Ishikawa (cell line): Measurements from ENCODE around the gene ARF6.

Source experiments
- CEBPB ChIP-seq: IDR thresholded peaks from 2 replicates; pipeline ENCODE4 v1.6.1; 2012
- CREB1 ChIP-seq: IDR thresholded peaks from 2 replicates; pipeline ENCODE4 v1.6.1; 2012; ENCODE audit warnings: low read depth
- EGR1 ChIP-seq: IDR thresholded peaks from 2 replicates; pipeline ENCODE4 v1.6.1; 2012
- EP300 ChIP-seq: IDR thresholded peaks from 2 replicates; pipeline ENCODE4 v1.6.1; 2012; ENCODE audit warnings: borderline replicate concordance
- FOXM1 ChIP-seq: IDR thresholded peaks from 2 replicates; pipeline ENCODE4 v1.6.1; 2012; ENCODE audit warnings: low read depth, borderline replicate concordance
- NFIC ChIP-seq: IDR thresholded peaks from 2 replicates; pipeline ENCODE4 v1.6.1; 2012
- RAD21 ChIP-seq: IDR thresholded peaks from 2 replicates; pipeline ENCODE4 v1.6.1; 2012; ENCODE audit warnings: low read depth
- TAF1 ChIP-seq: IDR thresholded peaks from 2 replicates; pipeline ENCODE4 v1.6.1; 2012; ENCODE audit warnings: low read depth, mild to moderate bottlenecking
- TCF12 ChIP-seq: IDR thresholded peaks from 2 replicates; pipeline ENCODE4 v1.6.1; 2012; ENCODE audit warnings: low read depth
- TEAD4 ChIP-seq: IDR thresholded peaks from 2 replicates; pipeline ENCODE4 v1.6.1; 2012
- USF1 ChIP-seq: IDR thresholded peaks from 2 replicates; pipeline ENCODE4 v1.6.1; 2012
- YY1 ChIP-seq: IDR thresholded peaks from 2 replicates; pipeline ENCODE4 v1.6.1; 2012; ENCODE audit warnings: low read depth
- ZBTB7A ChIP-seq: IDR thresholded peaks from 2 replicates; pipeline ENCODE4 v1.6.1; 2012; ENCODE audit warnings: low read depth
- TF ChIP-seq, protein P1 (sequence below): IDR thresholded peaks from 2 replicates; pipeline ENCODE4 v1.6.1; 2012
- TF ChIP-seq, protein P2 (sequence below): IDR thresholded peaks from 2 replicates; pipeline ENCODE4 v1.6.1; 2012; ENCODE audit warnings: low read depth, mild to moderate bottlenecking

The ARF6 gene

GRCh38 chr14:49860988-49861698, 31.7 kb upstream of the ARF6 start:
- no peak for TF ChIP-seq EGR1
- TF ChIP-seq RAD21, result no peak
- TF ChIP-seq, protein P1, sequence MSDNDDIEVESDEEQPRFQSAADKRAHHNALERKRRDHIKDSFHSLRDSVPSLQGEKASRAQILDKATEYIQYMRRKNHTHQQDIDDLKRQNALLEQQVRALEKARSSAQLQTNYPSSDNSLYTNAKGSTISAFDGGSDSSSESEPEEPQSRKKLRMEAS, result no peak
- TF ChIP-seq YY1, result no peak
- no peak for TF ChIP-seq TAF1
- no peak for TF ChIP-seq USF1
- no peak for TF ChIP-seq EP300
- TF ChIP-seq ZBTB7A, result no peak
- TF ChIP-seq TCF12, result no peak
- TF ChIP-seq CREB1, result no peak
- TF ChIP-seq CEBPB, result no peak
- TF ChIP-seq TEAD4, result no peak
- no peak for TF ChIP-seq NFIC
- TF ChIP-seq, protein P2, sequence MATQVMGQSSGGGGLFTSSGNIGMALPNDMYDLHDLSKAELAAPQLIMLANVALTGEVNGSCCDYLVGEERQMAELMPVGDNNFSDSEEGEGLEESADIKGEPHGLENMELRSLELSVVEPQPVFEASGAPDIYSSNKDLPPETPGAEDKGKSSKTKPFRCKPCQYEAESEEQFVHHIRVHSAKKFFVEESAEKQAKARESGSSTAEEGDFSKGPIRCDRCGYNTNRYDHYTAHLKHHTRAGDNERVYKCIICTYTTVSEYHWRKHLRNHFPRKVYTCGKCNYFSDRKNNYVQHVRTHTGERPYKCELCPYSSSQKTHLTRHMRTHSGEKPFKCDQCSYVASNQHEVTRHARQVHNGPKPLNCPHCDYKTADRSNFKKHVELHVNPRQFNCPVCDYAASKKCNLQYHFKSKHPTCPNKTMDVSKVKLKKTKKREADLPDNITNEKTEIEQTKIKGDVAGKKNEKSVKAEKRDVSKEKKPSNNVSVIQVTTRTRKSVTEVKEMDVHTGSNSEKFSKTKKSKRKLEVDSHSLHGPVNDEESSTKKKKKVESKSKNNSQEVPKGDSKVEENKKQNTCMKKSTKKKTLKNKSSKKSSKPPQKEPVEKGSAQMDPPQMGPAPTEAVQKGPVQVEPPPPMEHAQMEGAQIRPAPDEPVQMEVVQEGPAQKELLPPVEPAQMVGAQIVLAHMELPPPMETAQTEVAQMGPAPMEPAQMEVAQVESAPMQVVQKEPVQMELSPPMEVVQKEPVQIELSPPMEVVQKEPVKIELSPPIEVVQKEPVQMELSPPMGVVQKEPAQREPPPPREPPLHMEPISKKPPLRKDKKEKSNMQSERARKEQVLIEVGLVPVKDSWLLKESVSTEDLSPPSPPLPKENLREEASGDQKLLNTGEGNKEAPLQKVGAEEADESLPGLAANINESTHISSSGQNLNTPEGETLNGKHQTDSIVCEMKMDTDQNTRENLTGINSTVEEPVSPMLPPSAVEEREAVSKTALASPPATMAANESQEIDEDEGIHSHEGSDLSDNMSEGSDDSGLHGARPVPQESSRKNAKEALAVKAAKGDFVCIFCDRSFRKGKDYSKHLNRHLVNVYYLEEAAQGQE, result no peak
- TF ChIP-seq FOXM1, result no peak

GRCh38 chr14:49861699-49862088, 31.2 kb upstream of the ARF6 start:
- TF ChIP-seq USF1, result no peak
- TF ChIP-seq NFIC, result no peak
- TF ChIP-seq RAD21, result no peak
- TF ChIP-seq CREB1, result no peak
- TF ChIP-seq, protein P1, result no peak
- TF ChIP-seq EGR1, result no peak
- TF ChIP-seq TCF12, result no peak
- TF ChIP-seq TEAD4, result no peak
- TF ChIP-seq EP300, result no peak

- TF ChIP-seq RAD21 (peak; percentile 49), CREB1 (no peak), TAF1 (peak; percentile 50), ZBTB7A (no peak), FOXM1 (no peak), TEAD4 (peak; percentile 49), EP300 (no peak), EGR1 (no peak), NFIC (0 out of 2 replicates have a peak, but pooled peaks have one; percentile 2), TCF12 (peak; percentile 36; the same call in 1 of the 2 replicates), USF1 (no peak), YY1 (peak; percentile 93), CEBPB (no peak)
- TF ChIP-seq, protein P1, result peak; percentile 8; the same call in 1 of the 2 replicates
- TF ChIP-seq, protein P2, result no peak
Measured at GRCh38 chr14:49862089-49862673, 30.7 kb upstream of the ARF6 start.

DNA sequence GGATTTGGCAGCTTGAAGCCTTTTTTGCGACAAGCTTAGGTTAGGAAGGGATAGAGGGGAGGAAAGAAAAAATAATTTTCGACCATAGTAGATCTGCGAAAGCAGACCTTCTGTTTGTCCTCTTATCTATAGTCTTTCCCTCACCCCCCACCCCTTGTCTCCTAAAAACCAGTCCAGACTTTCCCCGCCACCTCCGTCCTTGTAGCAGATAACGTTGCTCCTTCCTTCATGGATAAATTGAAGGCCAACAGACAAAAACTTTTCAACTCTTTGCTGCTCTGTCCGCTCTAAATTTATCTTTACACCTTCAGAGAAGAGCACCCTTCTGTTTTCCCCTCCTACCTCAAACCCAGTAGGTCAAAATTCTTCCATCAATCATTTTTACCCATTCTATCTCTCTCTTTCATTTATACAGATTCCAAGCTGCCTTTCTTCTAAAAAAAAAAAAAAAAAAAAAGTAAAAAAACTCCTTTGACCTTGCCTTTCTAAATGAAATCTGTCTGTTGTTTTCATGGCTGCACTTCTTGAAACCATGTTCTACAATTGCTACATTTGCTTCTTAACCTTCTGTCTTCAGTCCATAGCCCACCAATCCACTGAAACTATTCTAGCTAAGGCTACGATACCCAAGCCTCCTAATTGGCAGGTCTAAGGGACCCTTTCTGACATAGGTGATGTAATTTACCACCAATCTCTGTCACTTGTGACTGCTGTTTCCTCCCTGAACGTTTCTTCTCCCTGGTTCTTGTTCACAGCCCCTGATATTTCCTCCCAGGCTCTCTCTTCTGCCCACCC, 29.2 kb upstream of the ARF6 start:
- no peak for TF ChIP-seq EGR1
- no peak for TF ChIP-seq RAD21
- TF ChIP-seq NFIC, result no peak
- no peak for TF ChIP-seq FOXM1
- TF ChIP-seq CEBPB, result no peak
- TF ChIP-seq, protein P2, result no peak
- no peak for TF ChIP-seq CREB1
- TF ChIP-seq, protein P1, result no peak
- TF ChIP-seq ZBTB7A, result no peak
- TF ChIP-seq TEAD4, result no peak
- TF ChIP-seq YY1, result no peak
- no peak for TF ChIP-seq TAF1
- no peak for TF ChIP-seq USF1
- no peak for TF ChIP-seq TCF12
- TF ChIP-seq EP300, result no peak
